Progenitor cell of endocrine pancreas (in vitro differentiated cells): ENCODE measurements around the gene LTBP1. TPM values are rescaled to one million over a fixed set of nuclear protein-coding genes. Genes with fewer than 3 reads are reported as not detected.
A peak's percentile ranks its signal among the peaks of the same experiment; 100 is the strongest.

Experiments
- DNase-seq: peaks from one replicate; pipeline ENCODE4 v3.0.0; 2021; ENCODE audit warnings: low spot score; ENCODE audit not compliant: unreplicated experiment
- H3K27ac Mint-ChIP-seq: 2 replicates; pipeline ENCODE4 v1.8.0; 2021; ENCODE audit warnings: mild to moderate bottlenecking, moderate library complexity, mixed read lengths
- H3K27me3 Mint-ChIP-seq: 2 replicates; pipeline ENCODE4 v1.8.0; 2021; ENCODE audit warnings: mixed read lengths
- H3K36me3 Mint-ChIP-seq: 2 replicates; pipeline ENCODE4 v1.8.0; 2022; ENCODE audit warnings: mixed read lengths; ENCODE audit not compliant: insufficient read depth
- H3K4me1 Mint-ChIP-seq: 2 replicates; pipeline ENCODE4 v1.8.0; 2021; ENCODE audit warnings: low read depth, mixed read lengths
- H3K4me3 Mint-ChIP-seq: 2 replicates; pipeline ENCODE4 v1.8.0; 2021; ENCODE audit warnings: low read depth, mild to moderate bottlenecking, moderate library complexity, mixed read lengths
- H3K9me3 Mint-ChIP-seq: 2 replicates; pipeline ENCODE4 v1.8.0; 2021; ENCODE audit warnings: low read depth, mixed read lengths
- CTCF ChIP-seq: fragments of 200-600 bp; sonication (generic); IDR thresholded peaks from one replicate; pipeline ENCODE4 v1.5.0; 2021; ENCODE audit warnings: antibody characterized with exemption, mild to moderate bottlenecking; ENCODE audit not compliant: unreplicated experiment
- total RNA-seq: library from RNA; stranded (reverse); gene quantifications from 2 replicates; pipeline ENCODE4 v1.2.1, GENCODE V29; 2021

The LTBP1 gene
- total RNA-seq, 1 donor from 2014 or later: 63.0 TPM

DNA sequence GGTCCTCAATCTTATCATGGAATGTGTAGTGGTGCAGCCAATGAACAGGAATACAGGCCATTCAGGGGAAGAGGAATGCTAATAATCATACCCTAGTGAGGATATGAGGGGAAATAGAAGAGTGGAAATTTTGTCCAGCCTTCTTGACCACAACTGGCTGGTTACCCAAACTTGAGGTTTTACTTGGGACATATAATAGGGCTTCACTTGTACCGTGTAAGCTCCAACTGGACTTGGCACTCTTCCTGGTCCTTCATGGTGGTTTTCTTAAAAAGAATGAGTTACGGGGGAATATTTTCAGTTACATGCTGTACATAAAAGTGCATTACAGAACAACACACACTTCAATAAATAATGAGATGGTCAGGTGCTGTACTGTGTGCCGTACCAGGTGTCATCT lies 294.8 kb downstream of the LTBP1 start:
- Mint-ChIP-seq H3K4me3 (no peak overlapping the region), H3K27ac (no peak overlapping the region), H3K4me1 (peaks cover 4% of the 10 kb centered on the region), H3K36me3 (no peaks in the 10 kb centered on the region), H3K27me3 (no peaks in the 10 kb centered on the region), H3K9me3 (no peaks in the 10 kb centered on the region)
- DNase-seq: no peak
- no peak for TF ChIP-seq CTCF

- H3K4me1 Mint-ChIP-seq: peaks cover 4% of the 10 kb centered on the region
- H3K9me3 Mint-ChIP-seq: no peaks in the 10 kb centered on the region
- no peak overlapping the region for H3K27ac Mint-ChIP-seq
- no peak for TF ChIP-seq CTCF
- H3K36me3 Mint-ChIP-seq: no peaks in the 10 kb centered on the region
- no peaks in the 10 kb centered on the region for H3K27me3 Mint-ChIP-seq
- H3K4me3 Mint-ChIP-seq: no peak overlapping the region
- DNase-seq: no peak
Measured at GRCh38 chr2:33242845-33243244, 296.1 kb downstream of the LTBP1 start.

DNA sequence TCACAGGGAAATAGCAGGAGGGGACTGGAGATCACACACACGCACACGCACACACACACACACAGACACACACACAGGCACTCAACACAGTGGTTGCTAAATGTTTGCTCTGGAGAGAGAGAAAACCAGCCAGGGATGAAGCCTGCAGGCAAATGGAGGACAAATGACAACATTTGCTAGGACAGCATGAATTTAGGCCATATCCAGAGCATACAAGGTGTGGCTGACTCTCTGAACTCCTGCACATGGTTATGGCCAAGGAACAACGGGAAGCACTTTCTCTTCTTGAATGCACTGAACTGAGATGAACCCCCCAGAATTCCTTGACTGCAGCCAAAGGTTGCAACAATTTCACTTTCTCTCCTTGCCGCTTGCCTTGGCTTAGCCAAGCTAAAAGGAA lies 299.7 kb downstream of the LTBP1 start:
- peaks cover 4% of the 10 kb centered on the region for H3K4me1 Mint-ChIP-seq
- DNase-seq: no peak
- H3K4me3 Mint-ChIP-seq: no peak overlapping the region
- TF ChIP-seq CTCF: no peak
- no peaks in the 10 kb centered on the region for H3K9me3 Mint-ChIP-seq
- peak overlapping the region; percentile 8 for H3K27ac Mint-ChIP-seq
- no peaks in the 10 kb centered on the region for H3K36me3 Mint-ChIP-seq
- no peaks in the 10 kb centered on the region for H3K27me3 Mint-ChIP-seq

DNA sequence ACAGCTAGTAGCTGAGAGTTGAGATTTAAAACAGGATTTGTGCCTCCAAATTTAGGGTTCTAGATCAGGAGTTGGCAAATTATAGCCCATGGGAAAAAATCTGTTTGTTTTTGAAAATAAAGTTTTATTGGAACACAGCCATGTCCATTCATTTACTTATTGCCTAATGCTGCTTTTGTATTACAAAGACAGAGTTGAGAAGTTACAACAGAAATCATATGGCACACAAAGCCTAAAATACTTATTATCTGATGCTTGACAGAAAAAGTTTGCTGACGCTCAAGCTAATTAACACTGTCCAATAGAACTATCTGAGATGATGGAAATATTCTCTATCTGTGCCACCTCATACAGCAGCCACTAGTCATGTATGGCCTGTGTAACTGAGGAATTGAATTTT lies 300.6 kb downstream of the LTBP1 start:
- H3K4me3 Mint-ChIP-seq: no peak overlapping the region
- H3K36me3 Mint-ChIP-seq: no peaks in the 10 kb centered on the region
- no peaks in the 10 kb centered on the region for H3K27me3 Mint-ChIP-seq
- no peak for TF ChIP-seq CTCF
- H3K4me1 Mint-ChIP-seq: peaks cover 4% of the 10 kb centered on the region
- H3K27ac Mint-ChIP-seq: no peak overlapping the region
- H3K9me3 Mint-ChIP-seq: no peaks in the 10 kb centered on the region
- DNase-seq: no peak

DNA sequence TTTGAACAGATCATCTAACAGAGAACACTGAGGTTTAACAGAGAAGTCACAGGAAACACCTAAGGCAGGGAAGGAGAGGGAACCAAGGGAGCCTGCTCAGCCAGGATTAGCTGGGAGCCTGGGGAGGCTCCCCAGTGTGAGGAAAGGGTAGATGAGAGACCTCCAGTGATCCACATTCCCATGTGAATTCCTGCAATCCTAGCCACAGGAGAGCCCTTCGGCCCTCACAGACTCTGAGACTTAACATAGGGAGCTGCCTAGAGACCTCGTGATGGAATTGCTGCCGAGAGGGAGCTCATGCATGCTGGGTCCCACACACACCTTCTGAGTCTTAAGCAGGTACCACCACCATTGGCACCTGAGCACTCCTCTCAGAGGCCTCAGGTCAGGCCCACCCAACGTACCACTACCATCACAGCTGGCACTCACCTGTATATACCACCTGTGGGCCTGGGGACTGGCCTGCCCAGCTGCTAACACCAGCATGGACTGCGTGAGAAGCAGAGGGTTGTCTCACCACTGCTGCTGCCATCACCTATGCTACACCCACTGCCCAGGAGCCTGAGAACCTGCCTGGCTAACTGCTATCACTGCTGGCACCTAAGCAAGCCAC lies 303.8 kb downstream of the LTBP1 start:
- no peak for TF ChIP-seq CTCF
- Mint-ChIP-seq H3K4me1 (peaks cover 2% of the 10 kb centered on the region), H3K36me3 (peaks cover 3% of the 10 kb centered on the region), H3K9me3 (no peaks in the 10 kb centered on the region), H3K27me3 (no peaks in the 10 kb centered on the region), H3K4me3 (no peak overlapping the region), H3K27ac (no peak overlapping the region)
- DNase-seq: no peak
